Esophagus squamous epithelium (tissue), 4 donors: ENCODE measurements around the gene TROAP.

Experiments used
- CTCF ChIP-seq, 6 experiments: fragments of 450-650 bp in 4 of 6; fragments of 200-600 bp in 2 of 6; sonication (generic) in 2 of 6; IDR thresholded peaks; one replicate each; pipeline ENCODE4 v1.5.1; 2016 to 2019; ENCODE audit warnings: antibody characterized with exemption in 6 of 6, mild to moderate bottlenecking in 4 of 6, moderate library complexity in 4 of 6
- POLR2A ChIP-seq, 4 donors: fragments of 450-650 bp; IDR thresholded peaks; one replicate each; pipeline ENCODE4 v1.6.1; 2017; ENCODE audit warnings: antibody characterized with exemption in 4 of 4, mild to moderate bottlenecking in 4 of 4, moderate library complexity in 3 of 4

DNA sequence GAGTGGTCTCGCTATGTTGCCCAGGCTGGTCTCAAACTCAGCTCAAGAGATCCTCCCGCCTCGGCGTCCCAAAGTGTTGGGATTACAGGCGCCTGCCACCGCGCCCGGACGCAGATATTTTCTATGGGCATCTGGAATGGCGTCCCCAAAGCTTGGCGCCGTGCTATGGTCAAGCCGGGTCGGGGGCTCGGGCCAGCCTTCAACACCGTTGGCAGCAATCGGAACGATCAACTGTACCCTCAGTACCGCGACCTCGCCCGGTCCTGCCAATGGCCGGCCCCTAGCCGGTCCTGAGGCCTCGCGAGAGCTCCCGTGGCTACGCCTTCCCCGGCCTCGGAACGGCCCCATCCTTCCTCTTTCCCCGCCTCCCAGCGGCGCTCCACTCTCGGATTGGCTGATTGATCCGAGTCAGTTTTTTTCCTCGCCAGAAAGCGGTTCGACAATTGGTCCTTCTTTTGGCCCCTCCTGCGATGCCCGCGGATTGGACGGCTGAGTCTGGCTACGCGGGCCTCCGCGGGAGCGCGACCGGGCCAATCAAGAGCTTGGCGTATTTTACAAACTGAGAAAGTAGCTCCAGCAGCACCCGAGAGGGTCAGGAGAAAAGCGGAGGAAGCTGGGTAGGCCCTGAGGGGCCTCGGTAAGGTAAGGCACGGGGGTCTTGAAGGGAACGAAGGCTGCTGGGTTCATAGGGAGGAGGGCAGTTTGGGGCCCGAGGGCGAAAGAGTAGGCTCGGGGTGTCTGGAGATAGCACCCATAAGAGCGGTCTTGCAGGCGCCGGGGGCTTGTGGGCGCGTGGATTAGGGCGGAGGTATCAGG, at the start of gene TROAP:
- TF ChIP-seq CTCF (IDR thresholded peaks at IDR 0.05) (peak in 1 of 6 experiments; percentile 26), POLR2A (IDR thresholded peaks at IDR 0.05) (peak in 1 of 4 donors; percentile 54)
